Panc1 (cell line): ENCODE measurements around the gene MSI2. TPM values are rescaled to one million over a fixed set of nuclear protein-coding genes. Genes with fewer than 3 reads are reported as not detected.

Experiments
- ATAC-seq: fragments of 200-7000 bp; cut with Tn5 transposase; 2 replicates; pipeline ENCODE4 v1.9.1; 2020; ENCODE audit warnings: mild to moderate bottlenecking, moderate library complexity
- BruUV-seq: library from RNA; stranded (reverse); fragments of 400-500 nt; replicated peaks from 2 replicates; lab custom pipeline; 2021; lab: Mats Ljungman, UMichigan
- CTCF ChIA-PET: fragments of 300-600 bp; sonication (Branson Sonifier 250); formaldehyde crosslinking; loops from one replicate; lab custom pipeline; 2022; ENCODE audit warnings: antibody characterized with exemption; lab: Charles Lee
- POLR2A ChIA-PET: fragments of 300-600 bp; sonication (Branson Sonifier 250); formaldehyde crosslinking; loops from one replicate; lab custom pipeline; 2022; ENCODE audit warnings: antibody characterized with exemption; lab: Charles Lee
- DNase-seq: peaks from one replicate; pipeline ENCODE4 v3.0.0-alpha.2; 2010; ENCODE audit warnings: low read depth, low spot score
- H3K27ac ChIP-seq: 2 replicates; pipeline ENCODE4 v1.5.1; 2011; ENCODE audit warnings: mild to moderate bottlenecking, low read length, inconsistent platforms
- H3K27me3 ChIP-seq: fragments of 200-500 bp; sonication (Bioruptor generic); 2 replicates; pipeline ENCODE4 v1.6.0; 2014; ENCODE audit warnings: low read length, inconsistent platforms; ENCODE audit not compliant: control insufficient read depth, insufficient read depth
- H3K36me3 ChIP-seq: fragments of 200-500 bp; sonication (Bioruptor generic); 2 replicates; pipeline ENCODE4 v1.5.1; 2014; ENCODE audit warnings: inconsistent platforms, mild to moderate bottlenecking, low read length, moderate library complexity; ENCODE audit not compliant: control insufficient read depth, insufficient read depth
- H3K4me1 ChIP-seq: 2 replicates; pipeline ENCODE4 v1.5.1; 2011; ENCODE audit warnings: inconsistent platforms, mild to moderate bottlenecking, low read length, moderate library complexity; ENCODE audit not compliant: control insufficient read depth, insufficient read depth
- H3K4me3 ChIP-seq, 2 experiments: 2 replicates each; pipeline ENCODE4 v1.5.1; 2011 to 2012; ENCODE audit warnings: low read depth in 2 of 2, low read length in 2 of 2, mild to moderate bottlenecking in 2 of 2, inconsistent platforms in 1 of 2, moderate library complexity in 1 of 2
- H3K9me3 ChIP-seq: fragments of 200-500 bp; sonication (Bioruptor generic); 2 replicates; pipeline ENCODE4 v1.5.1; 2014; ENCODE audit warnings: low read depth, mild to moderate bottlenecking, inconsistent platforms, low read length, moderate library complexity; ENCODE audit not compliant: control insufficient read depth, insufficient read depth
- POLR2AphosphoS5 ChIP-seq: IDR thresholded peaks from 2 replicates; pipeline ENCODE4 v1.6.1; 2012; ENCODE audit warnings: mild to moderate bottlenecking, low read depth, low read length, moderate library complexity
- SIN3A ChIP-seq: IDR thresholded peaks from 2 replicates; pipeline ENCODE4 v1.6.1; 2012; ENCODE audit warnings: low read depth, mild to moderate bottlenecking, low read length, moderate library complexity, borderline replicate concordance; ENCODE audit not compliant: insufficient read depth
- TCF7L2 ChIP-seq: IDR thresholded peaks from 2 replicates; pipeline ENCODE4 v1.6.1; 2011; ENCODE audit warnings: mild to moderate bottlenecking, low read depth, low read length, inconsistent platforms
- in situ Hi-C: cut with HindIII; loops from 2 replicates; pipeline ENCODE4 v1.10.0; 2016; ENCODE audit warnings: low sequenced_read_pairs, low pct_unique_long_range_greater_than_20kb
- intact Hi-C: fragments of 100-400 bp; cut with micrococcal nuclease; formaldehyde crosslinking; loops from one replicate; pipeline ENCODE4 v1.10.0; 2022; ENCODE audit not compliant: unreplicated experiment
- total RNA-seq: library from RNA; stranded (reverse); gene quantifications from one replicate; pipeline ENCODE4 v1.2.1, GENCODE V29; 2021; ENCODE audit not compliant: unreplicated experiment
- TF ChIP-seq, protein P1 (sequence below), 2 experiments: IDR thresholded peaks; 2 replicates each; pipeline ENCODE4 v1.6.1; 2011 to 2012; ENCODE audit warnings: low read depth in 2 of 2, control low read depth in 1 of 2, low read length in 1 of 2, mild to moderate bottlenecking in 1 of 2, moderate library complexity in 1 of 2; ENCODE audit not compliant: insufficient read depth in 1 of 2
- TF ChIP-seq, protein P2 (sequence below): fragments of 450-650 bp; IDR thresholded peaks from 2 replicates; pipeline ENCODE4 v1.5.1; 2017; ENCODE audit warnings: mild to moderate bottlenecking

Gene MSI2
- total RNA-seq, 1 experiment from 2014 or later = 38.5 TPM

- TF ChIP-seq SIN3A (no peak), POLR2AphosphoS5 (no peak)
- TF ChIP-seq, protein P1, sequence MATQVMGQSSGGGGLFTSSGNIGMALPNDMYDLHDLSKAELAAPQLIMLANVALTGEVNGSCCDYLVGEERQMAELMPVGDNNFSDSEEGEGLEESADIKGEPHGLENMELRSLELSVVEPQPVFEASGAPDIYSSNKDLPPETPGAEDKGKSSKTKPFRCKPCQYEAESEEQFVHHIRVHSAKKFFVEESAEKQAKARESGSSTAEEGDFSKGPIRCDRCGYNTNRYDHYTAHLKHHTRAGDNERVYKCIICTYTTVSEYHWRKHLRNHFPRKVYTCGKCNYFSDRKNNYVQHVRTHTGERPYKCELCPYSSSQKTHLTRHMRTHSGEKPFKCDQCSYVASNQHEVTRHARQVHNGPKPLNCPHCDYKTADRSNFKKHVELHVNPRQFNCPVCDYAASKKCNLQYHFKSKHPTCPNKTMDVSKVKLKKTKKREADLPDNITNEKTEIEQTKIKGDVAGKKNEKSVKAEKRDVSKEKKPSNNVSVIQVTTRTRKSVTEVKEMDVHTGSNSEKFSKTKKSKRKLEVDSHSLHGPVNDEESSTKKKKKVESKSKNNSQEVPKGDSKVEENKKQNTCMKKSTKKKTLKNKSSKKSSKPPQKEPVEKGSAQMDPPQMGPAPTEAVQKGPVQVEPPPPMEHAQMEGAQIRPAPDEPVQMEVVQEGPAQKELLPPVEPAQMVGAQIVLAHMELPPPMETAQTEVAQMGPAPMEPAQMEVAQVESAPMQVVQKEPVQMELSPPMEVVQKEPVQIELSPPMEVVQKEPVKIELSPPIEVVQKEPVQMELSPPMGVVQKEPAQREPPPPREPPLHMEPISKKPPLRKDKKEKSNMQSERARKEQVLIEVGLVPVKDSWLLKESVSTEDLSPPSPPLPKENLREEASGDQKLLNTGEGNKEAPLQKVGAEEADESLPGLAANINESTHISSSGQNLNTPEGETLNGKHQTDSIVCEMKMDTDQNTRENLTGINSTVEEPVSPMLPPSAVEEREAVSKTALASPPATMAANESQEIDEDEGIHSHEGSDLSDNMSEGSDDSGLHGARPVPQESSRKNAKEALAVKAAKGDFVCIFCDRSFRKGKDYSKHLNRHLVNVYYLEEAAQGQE (IDR thresholded peaks at IDR 0.05; ENCODE audit: insufficient read depth in 1 of 2, low read depth in 2 of 2, low read length in 1 of 2) = no peak
- no peaks in the 10 kb centered on the region for H3K9me3 ChIP-seq
- POLR2A ChIA-PET = no interaction called here
- no TSS peak for BruUV-seq
- H3K4me1 ChIP-seq = no peaks in the 10 kb centered on the region
- no peak overlapping the region for H3K4me3 ChIP-seq
- no peak overlapping the region for H3K27ac ChIP-seq
- intact Hi-C loops (no loop called here), in situ Hi-C loops (no loop called here)
- DNase-seq (no peak), ATAC-seq (no peak)
- CTCF ChIA-PET = no interaction called here
- no peaks in the 10 kb centered on the region for H3K27me3 ChIP-seq
- H3K36me3 ChIP-seq = no peaks in the 10 kb centered on the region
Observed at GRCh38 chr17:57699751-57700219, 443.5 kb downstream of the MSI2 start.

- no peak for DNase-seq
- Histone ChIP-seq H3K27ac (no peak overlapping the region), H3K4me3 (no peak overlapping the region), H3K36me3 (no peaks in the 10 kb centered on the region), H3K9me3 (no peaks in the 10 kb centered on the region), H3K27me3 (no peaks in the 10 kb centered on the region), H3K4me1 (no peaks in the 10 kb centered on the region)
- ChIA-PET POLR2A (no interaction called here), CTCF (no interaction called here)
- BruUV-seq = no TSS peak
- no peak for ATAC-seq
- intact Hi-C loops (no loop called here), in situ Hi-C loops (no loop called here)
- TF ChIP-seq, protein P2, sequence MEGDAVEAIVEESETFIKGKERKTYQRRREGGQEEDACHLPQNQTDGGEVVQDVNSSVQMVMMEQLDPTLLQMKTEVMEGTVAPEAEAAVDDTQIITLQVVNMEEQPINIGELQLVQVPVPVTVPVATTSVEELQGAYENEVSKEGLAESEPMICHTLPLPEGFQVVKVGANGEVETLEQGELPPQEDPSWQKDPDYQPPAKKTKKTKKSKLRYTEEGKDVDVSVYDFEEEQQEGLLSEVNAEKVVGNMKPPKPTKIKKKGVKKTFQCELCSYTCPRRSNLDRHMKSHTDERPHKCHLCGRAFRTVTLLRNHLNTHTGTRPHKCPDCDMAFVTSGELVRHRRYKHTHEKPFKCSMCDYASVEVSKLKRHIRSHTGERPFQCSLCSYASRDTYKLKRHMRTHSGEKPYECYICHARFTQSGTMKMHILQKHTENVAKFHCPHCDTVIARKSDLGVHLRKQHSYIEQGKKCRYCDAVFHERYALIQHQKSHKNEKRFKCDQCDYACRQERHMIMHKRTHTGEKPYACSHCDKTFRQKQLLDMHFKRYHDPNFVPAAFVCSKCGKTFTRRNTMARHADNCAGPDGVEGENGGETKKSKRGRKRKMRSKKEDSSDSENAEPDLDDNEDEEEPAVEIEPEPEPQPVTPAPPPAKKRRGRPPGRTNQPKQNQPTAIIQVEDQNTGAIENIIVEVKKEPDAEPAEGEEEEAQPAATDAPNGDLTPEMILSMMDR = no peak
- no peak for TF ChIP-seq POLR2AphosphoS5
- TF ChIP-seq, protein P1 (IDR thresholded peaks at IDR 0.05; ENCODE audit: insufficient read depth in 1 of 2, low read depth in 2 of 2, low read length in 1 of 2) = no peak
- TF ChIP-seq TCF7L2 = no peak
- no peak for TF ChIP-seq SIN3A
Observed at GRCh38 chr17:57701124-57701523, 444.8 kb downstream of the MSI2 start.
